K562 (cell line): ENCODE data around the gene HFE. TPM values are rescaled to one million over a fixed set of nuclear protein-coding genes. Genes with fewer than 3 reads are reported as not detected.

Source experiments
- MEIS2 ChIP-seq: fragments of 450-650 bp; IDR thresholded peaks from 2 replicates; pipeline ENCODE4 v1.6.1; 2014; ENCODE audit warnings: mild to moderate bottlenecking; ENCODE audit not compliant: partially characterized antibody
- NFE2 ChIP-seq: IDR thresholded peaks from 2 replicates; pipeline ENCODE4 v1.6.1; 2014; ENCODE audit warnings: antibody characterized with exemption, low read depth
- NR4A1 ChIP-seq, 2 experiments: fragments of 250-450 bp in 1 of 2; fragments of 450-650 bp in 1 of 2; sonication (Bioruptor Pico) in 1 of 2; IDR thresholded peaks; 2 replicates each; pipeline versions ENCODE4 v1.4.0 to v1.6.1; 2016 to 2020; ENCODE audit warnings: mild to moderate bottlenecking in 2 of 2, missing compliant biosample characterization in 1 of 2, missing genetic modification characterization in 1 of 2, moderate library complexity in 1 of 2
- ZBED1 ChIP-seq: IDR thresholded peaks from 2 replicates; pipeline ENCODE4 v1.6.1; 2014
- ZNF586 ChIP-seq: fragments of 450-650 bp; formaldehyde crosslinking; conservative IDR thresholded peaks from 2 replicates; pipeline ENCODE4 v1.4.0; 2020; ENCODE audit warnings: mild to moderate bottlenecking, moderate library complexity
- polyA plus RNA-seq, 8 experiments: library from polyadenylated mRNA; depleted of rRNA in 4 of 8; stranded (reverse) in 5 of 8; unstranded in 3 of 8; fragments of >200 nt; fragmentation: Nextera tagmentation in 2 of 8; fragmentation: Illumina TruSeq in 1 of 8; extraction: Ambion mirVana in 2 of 8; extraction: Trizol in 1 of 8; gene quantifications; 2 replicates each; pipeline versions ENCODE4 v1.2.1 to v1.2.3, GENCODE V29; 2011 to 2014; ENCODE audit warnings: inconsistent platforms in 1 of 8, missing spikeins in 1 of 8
- total RNA-seq, 7 experiments: library from RNA; depleted of rRNA in 6 of 7; stranded (reverse); fragments of >200 nt in 6 of 7; fragmentation: Illumina TruSeq in 2 of 7; extraction: Trizol in 2 of 7; gene quantifications; 2 replicates each; pipeline versions ENCODE4 v1.2.1 to v1.2.3, GENCODE V29; 2011 to 2021; ENCODE audit warnings: low replicate concordance in 1 of 7
- TF ChIP-seq, protein P1 (sequence below): fragments of 450-650 bp; formaldehyde crosslinking; conservative IDR thresholded peaks from 2 replicates; pipeline ENCODE4 v1.4.0; 2022; ENCODE audit warnings: mild to moderate bottlenecking, missing genetic modification characterization
- TF ChIP-seq, protein P2 (sequence below): fragments of 200-600 bp; sonication (generic); IDR thresholded peaks from one replicate; pipeline ENCODE4 v1.6.1; 2012; ENCODE audit warnings: mild to moderate bottlenecking, low read depth, low read length, inconsistent platforms
- TF ChIP-seq, protein P3 (sequence below), 3 experiments: fragments of 200-800 bp in 1 of 3; fragments of 250-450 bp in 1 of 3; fragments of 450-650 bp in 1 of 3; sonication (Bioruptor Pico) in 1 of 3; sonication (Bioruptor generic) in 1 of 3; formaldehyde crosslinking in 1 of 3; IDR thresholded peaks; 2 replicates each; pipeline versions ENCODE4 v1.6.1 to v1.8.0; 2016 to 2022; ENCODE audit warnings: mild to moderate bottlenecking in 2 of 3, missing genetic modification characterization in 2 of 3, missing compliant biosample characterization in 1 of 3, moderate library complexity in 1 of 3

HFE gene
- total and polyA plus RNA-seq, 9 of the 15 experiments (the other 6 are each of a cell fraction or from before 2014, with no cell fraction given): 0.14 to 1.2 (median 0.76) TPM

DNA sequence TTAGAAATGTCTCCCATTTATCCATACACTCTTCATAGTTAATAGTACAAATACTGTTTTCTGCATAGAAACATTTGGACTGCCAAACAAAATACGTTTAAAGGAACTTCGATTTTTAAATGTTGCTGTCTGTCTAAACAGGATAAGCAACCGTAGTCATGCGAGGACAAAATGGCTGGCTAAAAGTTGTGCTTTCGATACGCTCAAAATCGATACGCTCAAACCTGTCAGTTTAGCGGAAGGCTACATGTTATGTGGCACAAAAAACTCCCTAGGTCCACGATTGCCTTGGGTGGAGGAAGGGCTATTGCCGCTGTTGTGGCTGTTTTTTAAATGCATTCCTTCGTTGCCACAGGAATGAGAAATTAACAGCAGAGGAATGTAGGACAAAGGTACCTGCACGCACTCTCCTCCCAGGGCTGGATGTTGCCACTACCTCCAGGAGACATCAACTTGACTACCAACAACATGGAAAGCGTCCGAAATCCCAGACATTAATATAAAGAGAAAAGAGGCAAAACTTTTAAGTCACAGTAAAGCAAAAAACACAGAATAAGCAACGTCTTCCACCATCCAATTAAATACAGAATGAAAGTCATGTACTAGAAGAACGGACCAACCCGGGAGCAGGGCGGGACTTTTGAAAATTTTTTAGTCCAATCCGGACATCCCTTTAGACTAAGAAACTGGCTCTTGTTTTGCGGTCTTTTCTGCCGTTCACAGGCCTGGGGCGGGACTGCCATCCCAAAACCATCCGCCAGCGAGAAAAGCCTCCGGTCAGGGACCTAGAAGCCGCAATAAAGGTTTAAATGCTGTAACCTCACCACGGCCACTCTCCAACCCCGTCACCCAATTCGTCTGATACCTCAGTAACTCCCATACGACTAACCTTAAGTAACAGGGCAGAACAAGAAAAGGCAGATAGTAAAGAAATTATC lies 32.2 kb upstream of the HFE start (continued):
- TF ChIP-seq, protein P1, sequence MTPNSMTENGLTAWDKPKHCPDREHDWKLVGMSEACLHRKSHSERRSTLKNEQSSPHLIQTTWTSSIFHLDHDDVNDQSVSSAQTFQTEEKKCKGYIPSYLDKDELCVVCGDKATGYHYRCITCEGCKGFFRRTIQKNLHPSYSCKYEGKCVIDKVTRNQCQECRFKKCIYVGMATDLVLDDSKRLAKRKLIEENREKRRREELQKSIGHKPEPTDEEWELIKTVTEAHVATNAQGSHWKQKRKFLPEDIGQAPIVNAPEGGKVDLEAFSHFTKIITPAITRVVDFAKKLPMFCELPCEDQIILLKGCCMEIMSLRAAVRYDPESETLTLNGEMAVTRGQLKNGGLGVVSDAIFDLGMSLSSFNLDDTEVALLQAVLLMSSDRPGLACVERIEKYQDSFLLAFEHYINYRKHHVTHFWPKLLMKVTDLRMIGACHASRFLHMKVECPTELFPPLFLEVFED (CRISPR knock-in tag): peak; percentile 98
- TF ChIP-seq MEIS2: peak; percentile 32
- no peak for TF ChIP-seq NFE2
- no peak for TF ChIP-seq NR4A1 (CRISPR knock-in tag; IDR thresholded peaks at IDR 0.05)
- TF ChIP-seq NR4A1 (tag; IDR thresholded peaks at IDR 0.05): 0 out of 2 replicates have a peak, but pooled peaks have one; percentile 63
- TF ChIP-seq, protein P2, sequence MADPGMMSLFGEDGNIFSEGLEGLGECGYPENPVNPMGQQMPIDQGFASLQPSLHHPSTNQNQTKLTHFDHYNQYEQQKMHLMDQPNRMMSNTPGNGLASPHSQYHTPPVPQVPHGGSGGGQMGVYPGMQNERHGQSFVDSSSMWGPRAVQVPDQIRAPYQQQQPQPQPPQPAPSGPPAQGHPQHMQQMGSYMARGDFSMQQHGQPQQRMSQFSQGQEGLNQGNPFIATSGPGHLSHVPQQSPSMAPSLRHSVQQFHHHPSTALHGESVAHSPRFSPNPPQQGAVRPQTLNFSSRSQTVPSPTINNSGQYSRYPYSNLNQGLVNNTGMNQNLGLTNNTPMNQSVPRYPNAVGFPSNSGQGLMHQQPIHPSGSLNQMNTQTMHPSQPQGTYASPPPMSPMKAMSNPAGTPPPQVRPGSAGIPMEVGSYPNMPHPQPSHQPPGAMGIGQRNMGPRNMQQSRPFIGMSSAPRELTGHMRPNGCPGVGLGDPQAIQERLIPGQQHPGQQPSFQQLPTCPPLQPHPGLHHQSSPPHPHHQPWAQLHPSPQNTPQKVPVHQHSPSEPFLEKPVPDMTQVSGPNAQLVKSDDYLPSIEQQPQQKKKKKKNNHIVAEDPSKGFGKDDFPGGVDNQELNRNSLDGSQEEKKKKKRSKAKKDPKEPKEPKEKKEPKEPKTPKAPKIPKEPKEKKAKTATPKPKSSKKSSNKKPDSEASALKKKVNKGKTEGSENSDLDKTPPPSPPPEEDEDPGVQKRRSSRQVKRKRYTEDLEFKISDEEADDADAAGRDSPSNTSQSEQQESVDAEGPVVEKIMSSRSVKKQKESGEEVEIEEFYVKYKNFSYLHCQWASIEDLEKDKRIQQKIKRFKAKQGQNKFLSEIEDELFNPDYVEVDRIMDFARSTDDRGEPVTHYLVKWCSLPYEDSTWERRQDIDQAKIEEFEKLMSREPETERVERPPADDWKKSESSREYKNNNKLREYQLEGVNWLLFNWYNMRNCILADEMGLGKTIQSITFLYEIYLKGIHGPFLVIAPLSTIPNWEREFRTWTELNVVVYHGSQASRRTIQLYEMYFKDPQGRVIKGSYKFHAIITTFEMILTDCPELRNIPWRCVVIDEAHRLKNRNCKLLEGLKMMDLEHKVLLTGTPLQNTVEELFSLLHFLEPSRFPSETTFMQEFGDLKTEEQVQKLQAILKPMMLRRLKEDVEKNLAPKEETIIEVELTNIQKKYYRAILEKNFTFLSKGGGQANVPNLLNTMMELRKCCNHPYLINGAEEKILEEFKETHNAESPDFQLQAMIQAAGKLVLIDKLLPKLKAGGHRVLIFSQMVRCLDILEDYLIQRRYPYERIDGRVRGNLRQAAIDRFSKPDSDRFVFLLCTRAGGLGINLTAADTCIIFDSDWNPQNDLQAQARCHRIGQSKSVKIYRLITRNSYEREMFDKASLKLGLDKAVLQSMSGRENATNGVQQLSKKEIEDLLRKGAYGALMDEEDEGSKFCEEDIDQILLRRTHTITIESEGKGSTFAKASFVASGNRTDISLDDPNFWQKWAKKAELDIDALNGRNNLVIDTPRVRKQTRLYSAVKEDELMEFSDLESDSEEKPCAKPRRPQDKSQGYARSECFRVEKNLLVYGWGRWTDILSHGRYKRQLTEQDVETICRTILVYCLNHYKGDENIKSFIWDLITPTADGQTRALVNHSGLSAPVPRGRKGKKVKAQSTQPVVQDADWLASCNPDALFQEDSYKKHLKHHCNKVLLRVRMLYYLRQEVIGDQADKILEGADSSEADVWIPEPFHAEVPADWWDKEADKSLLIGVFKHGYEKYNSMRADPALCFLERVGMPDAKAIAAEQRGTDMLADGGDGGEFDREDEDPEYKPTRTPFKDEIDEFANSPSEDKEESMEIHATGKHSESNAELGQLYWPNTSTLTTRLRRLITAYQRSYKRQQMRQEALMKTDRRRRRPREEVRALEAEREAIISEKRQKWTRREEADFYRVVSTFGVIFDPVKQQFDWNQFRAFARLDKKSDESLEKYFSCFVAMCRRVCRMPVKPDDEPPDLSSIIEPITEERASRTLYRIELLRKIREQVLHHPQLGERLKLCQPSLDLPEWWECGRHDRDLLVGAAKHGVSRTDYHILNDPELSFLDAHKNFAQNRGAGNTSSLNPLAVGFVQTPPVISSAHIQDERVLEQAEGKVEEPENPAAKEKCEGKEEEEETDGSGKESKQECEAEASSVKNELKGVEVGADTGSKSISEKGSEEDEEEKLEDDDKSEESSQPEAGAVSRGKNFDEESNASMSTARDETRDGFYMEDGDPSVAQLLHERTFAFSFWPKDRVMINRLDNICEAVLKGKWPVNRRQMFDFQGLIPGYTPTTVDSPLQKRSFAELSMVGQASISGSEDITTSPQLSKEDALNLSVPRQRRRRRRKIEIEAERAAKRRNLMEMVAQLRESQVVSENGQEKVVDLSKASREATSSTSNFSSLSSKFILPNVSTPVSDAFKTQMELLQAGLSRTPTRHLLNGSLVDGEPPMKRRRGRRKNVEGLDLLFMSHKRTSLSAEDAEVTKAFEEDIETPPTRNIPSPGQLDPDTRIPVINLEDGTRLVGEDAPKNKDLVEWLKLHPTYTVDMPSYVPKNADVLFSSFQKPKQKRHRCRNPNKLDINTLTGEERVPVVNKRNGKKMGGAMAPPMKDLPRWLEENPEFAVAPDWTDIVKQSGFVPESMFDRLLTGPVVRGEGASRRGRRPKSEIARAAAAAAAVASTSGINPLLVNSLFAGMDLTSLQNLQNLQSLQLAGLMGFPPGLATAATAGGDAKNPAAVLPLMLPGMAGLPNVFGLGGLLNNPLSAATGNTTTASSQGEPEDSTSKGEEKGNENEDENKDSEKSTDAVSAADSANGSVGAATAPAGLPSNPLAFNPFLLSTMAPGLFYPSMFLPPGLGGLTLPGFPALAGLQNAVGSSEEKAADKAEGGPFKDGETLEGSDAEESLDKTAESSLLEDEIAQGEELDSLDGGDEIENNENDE: peak; percentile 77
- peak; percentile 80 for TF ChIP-seq ZBED1
- TF ChIP-seq ZNF586 (CRISPR knock-in tag): peak; percentile 89
- TF ChIP-seq, protein P3, sequence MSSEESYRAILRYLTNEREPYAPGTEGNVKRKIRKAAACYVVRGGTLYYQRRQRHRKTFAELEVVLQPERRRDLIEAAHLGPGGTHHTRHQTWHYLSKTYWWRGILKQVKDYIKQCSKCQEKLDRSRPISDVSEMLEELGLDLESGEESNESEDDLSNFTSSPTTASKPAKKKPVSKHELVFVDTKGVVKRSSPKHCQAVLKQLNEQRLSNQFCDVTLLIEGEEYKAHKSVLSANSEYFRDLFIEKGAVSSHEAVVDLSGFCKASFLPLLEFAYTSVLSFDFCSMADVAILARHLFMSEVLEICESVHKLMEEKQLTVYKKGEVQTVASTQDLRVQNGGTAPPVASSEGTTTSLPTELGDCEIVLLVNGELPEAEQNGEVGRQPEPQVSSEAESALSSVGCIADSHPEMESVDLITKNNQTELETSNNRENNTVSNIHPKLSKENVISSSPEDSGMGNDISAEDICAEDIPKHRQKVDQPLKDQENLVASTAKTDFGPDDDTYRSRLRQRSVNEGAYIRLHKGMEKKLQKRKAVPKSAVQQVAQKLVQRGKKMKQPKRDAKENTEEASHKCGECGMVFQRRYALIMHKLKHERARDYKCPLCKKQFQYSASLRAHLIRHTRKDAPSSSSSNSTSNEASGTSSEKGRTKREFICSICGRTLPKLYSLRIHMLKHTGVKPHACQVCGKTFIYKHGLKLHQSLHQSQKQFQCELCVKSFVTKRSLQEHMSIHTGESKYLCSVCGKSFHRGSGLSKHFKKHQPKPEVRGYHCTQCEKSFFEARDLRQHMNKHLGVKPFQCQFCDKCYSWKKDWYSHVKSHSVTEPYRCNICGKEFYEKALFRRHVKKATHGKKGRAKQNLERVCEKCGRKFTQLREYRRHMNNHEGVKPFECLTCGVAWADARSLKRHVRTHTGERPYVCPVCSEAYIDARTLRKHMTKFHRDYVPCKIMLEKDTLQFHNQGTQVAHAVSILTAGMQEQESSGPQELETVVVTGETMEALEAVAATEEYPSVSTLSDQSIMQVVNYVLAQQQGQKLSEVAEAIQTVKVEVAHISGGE (CRISPR knock-in tag; IDR thresholded peaks at IDR 0.05): peak in 1 of 3 experiments; percentile 63; a peak in 2 of 6 replicates
